HG02642 (cell line): ENCODE results near the gene ERCC2.

ENCODE experiments used
- ATAC-seq: cut with Tn5 transposase; IDR thresholded peaks from one replicate; pipeline ENCODE4 v1.9.1; 2021; ENCODE audit warnings: mild to moderate bottlenecking; ENCODE audit not compliant: unreplicated experiment, poor library complexity

Gene ERCC2

DNA sequence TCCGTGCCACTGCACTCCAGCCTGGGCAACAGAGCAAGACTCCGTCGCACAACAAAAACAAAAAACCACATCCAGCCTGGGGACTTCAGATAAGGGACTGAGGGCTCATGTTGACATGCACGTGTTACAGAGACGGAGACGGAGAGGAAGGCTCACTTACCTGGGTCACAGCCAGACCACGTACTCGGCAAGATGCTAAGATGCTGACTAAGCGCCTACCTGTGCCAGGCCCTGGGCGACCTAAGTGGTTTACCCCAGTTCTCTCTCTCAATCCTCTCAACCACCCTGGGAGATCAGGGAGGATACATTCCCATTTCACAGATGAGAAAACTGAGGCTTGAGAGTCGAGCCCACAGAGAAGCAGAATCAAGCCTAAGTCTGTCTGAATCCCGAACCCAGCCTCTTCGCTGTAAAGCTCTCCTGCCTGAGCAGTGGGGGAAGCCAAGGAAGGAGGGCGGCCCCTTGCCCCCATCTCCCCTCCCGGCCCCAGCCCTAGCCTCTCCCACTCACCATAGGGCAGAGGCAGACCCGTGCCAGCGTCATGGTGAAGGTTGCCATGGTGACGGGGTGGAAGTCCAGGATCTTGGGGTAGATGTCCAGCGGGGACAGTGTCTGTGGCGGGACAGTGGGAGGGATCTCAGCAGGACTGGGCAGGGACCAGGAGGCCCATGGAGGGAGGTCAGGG is 13.5 kb downstream of the ERCC2 start:
- no peak for ATAC-seq

- ATAC-seq, result no peak
Observed at GRCh38 chr19:45355910-45356309, 14.5 kb downstream of the ERCC2 start.

DNA sequence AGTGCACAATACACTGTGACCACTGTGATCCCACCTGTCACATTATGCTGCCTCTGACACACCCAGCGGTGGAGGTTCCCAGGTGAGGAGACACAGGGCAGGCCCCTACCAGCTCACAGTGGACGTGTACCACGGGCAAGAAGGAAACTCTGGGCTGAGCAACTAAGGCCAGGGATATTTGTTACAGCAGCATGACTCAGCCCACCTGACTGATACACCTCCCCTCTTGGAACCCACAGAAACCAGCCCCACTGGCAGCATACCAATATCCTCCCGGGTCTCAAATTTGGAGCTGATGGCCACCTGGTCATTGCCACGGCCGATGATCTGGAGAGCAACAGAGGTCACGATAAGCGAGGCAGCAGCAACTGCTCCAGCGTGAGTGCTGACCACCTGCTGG is 15.0 kb downstream of the ERCC2 start:
- no peak for ATAC-seq

DNA sequence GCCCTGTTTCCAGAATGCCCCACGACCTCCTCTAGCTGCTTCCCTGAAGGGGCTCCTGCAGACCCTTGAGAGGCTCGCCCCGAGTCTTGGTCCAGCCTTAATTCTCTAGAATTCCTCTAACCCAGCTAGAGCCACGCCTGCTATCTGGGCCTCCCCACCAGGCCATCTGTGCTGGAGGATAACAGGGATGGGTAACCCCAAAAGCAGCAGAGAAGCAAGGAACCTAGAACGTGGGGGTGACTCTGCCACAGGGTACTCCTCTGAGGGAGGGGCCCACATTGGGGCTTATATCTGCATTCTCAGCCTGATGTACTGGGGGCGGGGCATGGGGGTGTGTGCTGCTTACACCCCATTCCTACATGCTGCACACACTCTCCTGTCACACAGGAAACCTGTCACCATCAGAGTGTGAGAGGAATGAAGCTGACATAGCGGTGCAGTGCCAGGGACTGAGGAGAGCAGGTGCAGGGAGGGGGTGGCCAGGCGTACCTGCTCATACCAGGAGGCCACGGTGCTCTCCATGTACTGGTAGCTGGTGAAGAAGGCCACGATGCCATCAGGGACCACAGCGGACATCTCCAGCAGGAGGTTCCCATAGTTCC is 16.0 kb downstream of the ERCC2 start:
- ATAC-seq, result no peak

DNA sequence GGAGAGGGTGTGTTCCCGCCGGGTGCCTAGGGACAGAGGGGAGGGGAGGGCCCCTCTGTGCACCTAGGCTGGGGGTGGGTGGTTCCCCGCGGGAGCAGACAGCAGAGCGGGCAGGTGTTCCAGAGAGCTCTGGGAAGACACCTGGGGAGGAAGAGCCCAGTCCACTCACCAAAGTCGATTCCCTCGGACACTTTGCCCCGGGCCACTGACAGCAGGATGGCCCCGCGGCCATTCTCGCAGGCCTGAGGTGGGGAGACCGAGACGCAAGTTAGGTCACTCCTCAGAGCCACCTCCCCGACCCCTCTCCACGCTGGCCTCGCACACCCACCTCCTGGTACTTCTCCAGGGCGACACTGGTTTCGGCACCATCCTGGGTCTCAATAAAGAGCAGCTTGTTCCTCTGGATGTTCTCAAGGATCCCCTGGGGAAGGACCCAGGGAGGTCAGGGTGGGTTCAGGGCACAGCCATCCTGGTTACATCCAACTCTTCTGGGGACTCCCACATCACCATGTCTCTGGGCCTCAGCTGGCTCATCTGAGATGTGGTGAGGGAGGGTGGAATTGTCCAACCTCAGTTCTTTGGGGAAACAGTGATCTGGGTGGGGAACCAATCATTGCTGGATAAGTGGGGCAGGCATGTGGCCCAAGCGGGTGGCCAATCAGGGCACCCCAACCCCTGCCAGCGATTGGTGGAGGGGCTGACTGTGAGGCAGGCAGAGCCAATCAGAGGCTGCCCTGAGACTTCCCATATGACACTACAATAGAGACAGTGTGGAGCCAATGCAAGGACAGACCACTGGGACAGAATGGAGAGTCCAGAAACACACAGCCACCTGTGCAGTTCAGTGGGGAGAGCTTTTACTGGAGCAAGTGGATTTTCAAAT is 17.2 kb downstream of the ERCC2 start:
- ATAC-seq, result no peak

DNA sequence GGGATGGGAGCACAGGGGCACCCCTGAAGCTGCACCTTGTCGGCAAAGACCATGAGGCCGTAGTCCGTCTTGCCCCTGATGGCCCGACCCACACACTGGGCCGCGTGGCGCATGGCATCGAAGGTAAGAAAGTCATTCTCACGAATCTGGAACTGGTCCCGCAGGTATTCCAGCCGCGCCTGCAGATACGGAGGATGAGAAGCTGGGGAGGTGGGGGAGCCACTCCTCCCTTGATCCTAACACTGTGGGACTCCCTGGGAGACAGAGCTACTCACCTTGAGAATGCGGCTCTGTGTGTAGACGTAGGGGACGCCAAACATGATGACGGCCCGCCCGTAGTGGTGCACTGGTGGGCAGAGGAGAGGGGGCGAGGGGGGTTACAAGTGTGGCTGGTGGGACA is 17.9 kb downstream of the ERCC2 start:
- ATAC-seq, result no peak

DNA sequence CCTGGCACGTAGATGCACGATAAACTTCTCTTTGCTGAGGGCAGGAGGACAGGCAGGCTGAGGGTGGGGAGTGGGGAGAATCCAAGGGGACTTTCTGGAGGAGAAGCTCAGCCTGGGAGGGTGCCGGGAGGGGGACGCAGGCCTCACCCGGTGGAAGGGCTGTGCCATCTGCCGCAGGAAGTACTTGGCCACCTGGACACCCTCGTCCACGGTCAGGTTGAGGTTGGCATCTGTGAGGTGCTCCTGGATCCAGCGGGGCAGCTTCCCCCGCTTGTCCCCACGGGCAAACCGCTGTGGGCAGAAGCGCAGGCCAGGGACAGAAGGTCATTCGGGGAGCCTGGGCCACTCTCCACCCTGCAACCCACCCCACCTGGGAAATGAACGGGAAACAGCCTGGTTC is 18.3 kb downstream of the ERCC2 start:
- no peak for ATAC-seq

DNA sequence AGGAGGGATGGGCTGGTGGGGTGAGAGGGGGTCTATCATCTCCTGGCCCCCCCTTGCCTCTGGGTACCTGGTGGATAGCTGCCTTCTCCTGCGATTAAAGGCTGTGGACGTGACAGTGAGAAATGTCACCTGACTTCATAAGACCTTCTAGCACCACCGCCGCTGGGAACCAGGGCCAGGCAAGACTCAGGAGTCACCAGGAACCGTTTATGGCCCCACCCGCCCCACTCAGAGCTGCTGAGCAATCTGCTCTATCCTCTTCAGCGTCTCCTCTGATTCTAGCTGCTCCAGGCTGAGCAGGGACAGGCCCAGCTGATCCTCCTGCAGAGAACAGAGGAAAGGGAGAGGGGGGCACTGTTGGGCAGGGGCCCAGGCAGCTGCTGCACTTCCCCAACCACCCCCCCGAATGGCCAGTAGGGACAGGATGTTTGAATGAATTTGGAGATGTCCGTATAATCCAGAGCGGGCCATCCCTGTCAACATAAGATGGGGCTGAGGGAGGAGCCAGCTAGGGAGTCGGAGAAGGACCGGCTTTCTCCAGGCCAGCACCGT is 18.9 kb downstream of the ERCC2 start:
- ATAC-seq, result no peak

- ATAC-seq, result no peak
Observed at GRCh38 chr19:45350477-45351058, 19.8 kb downstream of the ERCC2 start.

DNA sequence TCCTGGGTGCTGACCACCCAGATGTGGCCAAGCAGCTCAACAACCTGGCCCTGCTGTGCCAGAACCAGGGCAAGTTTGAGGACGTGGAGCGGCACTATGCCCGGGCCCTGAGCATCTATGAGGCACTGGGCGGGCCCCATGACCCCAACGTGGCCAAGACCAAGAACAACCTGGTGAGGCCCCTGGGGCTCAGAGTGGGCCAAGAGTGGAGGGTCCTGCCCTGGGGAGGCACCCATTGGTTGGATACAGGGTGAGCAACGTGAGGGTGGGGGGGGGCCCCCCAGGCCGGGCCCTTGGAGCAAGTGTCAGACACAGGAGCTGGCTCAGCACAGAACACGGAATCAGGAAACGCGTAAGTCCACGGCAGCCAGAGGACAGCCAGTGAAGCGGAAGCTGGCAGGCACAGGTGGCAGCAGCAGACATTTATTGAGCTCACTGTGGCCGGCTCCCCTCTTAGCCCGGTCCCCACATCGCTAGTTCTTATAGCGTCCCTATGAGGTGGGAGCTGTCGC is 20.9 kb downstream of the ERCC2 start:
- no peak for ATAC-seq

- no peak for ATAC-seq
Observed at GRCh38 chr19:45349126-45349415, 21.3 kb downstream of the ERCC2 start.

DNA sequence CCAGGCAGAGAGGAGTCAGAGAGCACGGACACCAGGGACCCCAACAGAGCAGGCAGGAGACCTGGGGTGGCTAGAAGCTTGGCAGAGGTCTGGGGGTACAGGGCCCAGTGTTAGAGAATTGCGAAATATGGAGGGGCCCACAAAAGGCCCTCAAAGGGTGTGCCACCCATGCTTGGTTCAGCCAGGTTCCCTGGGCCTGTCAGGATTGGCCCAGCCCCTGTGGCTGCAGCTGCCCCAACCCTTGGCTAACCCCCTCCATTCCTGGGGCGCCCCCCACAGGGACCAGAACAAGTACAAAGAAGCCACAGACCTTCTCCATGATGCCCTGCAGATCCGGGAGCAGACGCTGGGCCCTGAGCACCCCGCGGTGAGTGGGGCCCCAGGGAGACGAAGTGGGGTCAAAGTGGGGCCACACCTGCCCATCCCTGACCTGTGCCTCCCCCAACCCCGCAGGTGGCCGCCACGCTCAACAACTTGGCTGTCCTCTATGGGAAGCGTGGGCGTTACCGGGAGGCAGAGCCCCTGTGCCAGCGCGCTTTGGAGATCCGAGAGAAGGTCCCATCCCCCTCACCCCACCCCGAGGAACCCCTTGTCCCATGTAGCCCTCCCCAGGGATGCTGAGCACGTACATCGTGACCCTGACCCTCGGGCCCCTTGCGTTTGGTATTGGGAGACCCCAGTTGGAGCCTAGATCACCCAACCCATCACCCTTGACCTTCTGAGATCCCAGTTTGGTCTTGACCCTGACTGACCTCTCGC is 21.8 kb downstream of the ERCC2 start:
- ATAC-seq, result no peak

DNA sequence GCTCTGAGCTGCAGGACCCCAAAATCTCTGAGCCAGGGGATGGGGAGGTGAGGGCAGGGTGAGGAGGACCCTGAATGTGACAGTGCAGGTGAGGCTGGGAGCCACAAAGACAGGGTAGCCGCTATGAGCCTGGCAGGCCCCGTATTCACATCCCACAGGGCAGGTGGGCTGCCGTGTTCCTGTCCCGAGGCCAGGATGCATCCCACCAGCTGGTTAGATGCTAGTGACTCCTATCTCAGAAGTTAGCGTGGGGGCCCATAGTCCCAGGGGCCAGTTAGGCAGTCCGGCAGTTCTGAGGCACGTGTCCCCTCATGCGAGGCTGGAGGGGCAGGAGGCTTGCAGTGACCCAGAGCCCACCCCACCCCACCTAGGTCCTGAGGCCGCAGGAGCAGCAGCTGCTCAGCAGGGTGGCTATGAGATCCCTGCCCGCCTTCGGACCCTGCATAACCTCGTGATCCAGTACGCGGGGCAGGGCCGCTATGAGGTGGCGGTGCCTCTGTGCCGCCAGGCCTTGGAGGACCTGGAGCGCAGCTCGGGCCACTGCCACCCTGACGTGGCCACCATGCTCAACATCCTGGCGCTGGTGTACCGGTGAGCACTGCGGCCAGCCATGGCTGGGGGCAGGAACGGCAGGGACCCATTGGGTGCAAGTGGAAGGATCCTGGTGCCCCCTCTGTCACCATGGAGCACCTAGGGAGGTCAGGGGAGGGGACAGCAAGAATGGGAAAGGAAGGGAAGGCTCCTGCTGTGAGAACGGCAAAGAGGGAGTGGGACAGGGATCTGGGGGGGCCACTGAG is 22.6 kb downstream of the ERCC2 start:
- no peak for ATAC-seq

DNA sequence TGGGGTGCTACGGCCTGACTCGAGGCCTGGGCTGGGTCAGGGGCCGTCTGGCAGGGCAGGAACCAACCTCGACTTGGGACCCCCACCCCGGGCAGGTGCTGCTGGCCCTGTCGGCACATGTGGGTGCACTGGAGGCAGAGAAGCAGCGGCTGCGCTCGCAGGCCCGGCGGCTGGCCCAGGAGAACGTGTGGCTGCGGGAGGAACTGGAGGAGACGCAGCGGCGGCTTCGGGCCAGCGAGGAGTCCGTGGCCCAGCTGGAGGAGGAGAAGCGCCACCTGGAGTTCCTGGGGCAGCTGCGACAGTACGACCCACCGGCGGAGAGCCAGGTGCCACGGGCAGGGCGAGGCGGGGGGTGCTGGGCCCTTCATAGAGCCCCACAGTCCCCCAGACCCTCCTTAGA is 23.9 kb downstream of the ERCC2 start:
- ATAC-seq, result no peak

DNA sequence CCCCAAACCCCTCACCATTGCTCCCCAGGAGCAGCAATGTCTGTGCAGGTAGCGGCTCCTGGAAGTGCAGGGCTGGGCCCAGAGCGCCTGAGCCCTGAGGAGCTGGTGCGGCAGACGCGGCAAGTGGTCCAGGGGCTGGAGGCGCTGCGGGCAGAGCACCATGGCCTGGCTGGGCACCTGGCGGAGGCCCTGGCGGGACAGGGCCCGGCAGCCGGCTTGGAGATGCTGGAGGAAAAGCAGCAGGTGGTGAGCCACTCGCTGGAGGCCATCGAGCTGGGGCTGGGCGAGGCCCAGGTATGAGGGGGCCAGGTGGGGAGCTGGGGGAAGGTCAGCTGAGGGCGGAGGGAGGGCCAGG is 24.9 kb downstream of the ERCC2 start:
- ATAC-seq, result no peak

DNA sequence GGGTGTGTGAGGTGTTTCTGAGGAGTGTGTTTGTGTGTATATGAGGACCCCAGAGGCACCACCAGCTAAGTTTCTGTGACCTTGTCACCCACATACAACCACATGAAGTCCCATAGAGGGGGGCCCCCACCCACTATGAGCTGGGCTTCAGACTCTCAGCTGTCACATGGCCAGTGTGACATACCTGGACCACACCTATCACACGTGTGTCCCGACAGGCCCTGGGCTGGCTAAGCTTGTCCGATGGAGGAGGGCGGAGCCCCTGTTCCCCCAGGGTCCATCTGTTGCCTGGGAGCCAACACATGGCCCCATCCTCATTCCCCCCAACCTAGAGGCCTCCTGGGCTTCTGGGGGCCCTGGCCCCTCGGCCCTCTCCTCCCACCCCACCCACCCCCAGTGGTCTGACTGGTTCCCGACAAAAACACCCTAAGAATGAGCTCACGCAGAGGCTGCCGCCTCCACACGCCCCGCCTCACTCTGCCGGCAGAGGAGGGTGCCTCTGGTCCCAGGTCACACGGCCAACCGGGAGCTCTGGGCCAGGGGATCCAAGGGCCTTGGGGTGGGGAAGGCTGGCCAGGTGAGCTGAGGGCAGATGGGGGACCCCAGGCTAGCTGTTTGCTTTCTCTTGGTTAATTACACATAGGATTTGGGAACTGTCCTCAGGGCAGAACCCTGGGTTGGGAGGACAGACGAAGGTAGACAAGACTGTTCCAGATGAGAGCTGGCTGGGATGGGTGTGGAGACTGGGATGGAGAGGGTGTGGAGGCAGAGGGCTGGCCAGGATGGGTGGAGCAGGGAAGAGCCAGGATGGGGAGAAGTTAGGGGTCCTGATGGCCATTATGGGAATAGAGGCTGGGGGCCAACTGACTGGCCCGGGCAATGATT is 25.5 kb downstream of the ERCC2 start:
- no peak for ATAC-seq

DNA sequence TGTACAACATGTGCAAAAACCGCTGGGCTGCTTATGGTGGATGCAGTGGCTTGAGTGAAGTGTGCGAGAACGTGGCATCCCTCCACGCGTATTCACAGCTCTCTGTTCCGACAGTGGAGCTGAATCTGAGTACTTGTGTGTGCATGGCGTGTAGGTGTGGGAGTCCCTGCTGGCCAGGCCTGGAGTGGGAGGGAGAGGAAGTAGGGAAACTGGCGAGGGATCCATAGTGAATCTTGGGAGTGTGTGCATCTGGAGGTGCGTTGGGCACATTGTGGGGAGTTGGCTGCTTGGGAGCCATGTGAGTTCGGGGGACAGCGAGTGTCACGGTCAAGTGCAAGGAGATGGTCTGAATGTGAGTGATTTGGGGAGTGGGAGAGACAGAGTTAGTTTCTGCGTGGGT is 27.5 kb downstream of the ERCC2 start:
- ATAC-seq, result no peak

GRCh38 chr19:45340899-45341453 is 29.4 kb downstream of the ERCC2 start:
- no peak for ATAC-seq
